LNCaP clone FGC (cell line): ENCODE data around the gene RAB30.

Source experiments
- DNase-seq: peaks from one replicate; pipeline ENCODE4 v3.0.0-alpha.2; 2011; ENCODE audit warnings: low read depth
- H3K4me3 ChIP-seq: 2 replicates; pipeline ENCODE4 v1.5.1; 2011; ENCODE audit warnings: mild to moderate bottlenecking, low read depth, low read length, control low read depth
- CTCF ChIP-seq: IDR thresholded peaks from 2 replicates; pipeline ENCODE4 v1.5.1; 2012; ENCODE audit warnings: mild to moderate bottlenecking; ENCODE audit not compliant: control insufficient read depth, insufficient read depth; ENCODE audit errors: extremely low read depth

Gene RAB30

GRCh38 chr11:83033371-83033770 is 38.3 kb downstream of the RAB30 start:
- no peak for DNase-seq
- no peak overlapping the region for H3K4me3 ChIP-seq
- TF ChIP-seq CTCF = no peak

DNA sequence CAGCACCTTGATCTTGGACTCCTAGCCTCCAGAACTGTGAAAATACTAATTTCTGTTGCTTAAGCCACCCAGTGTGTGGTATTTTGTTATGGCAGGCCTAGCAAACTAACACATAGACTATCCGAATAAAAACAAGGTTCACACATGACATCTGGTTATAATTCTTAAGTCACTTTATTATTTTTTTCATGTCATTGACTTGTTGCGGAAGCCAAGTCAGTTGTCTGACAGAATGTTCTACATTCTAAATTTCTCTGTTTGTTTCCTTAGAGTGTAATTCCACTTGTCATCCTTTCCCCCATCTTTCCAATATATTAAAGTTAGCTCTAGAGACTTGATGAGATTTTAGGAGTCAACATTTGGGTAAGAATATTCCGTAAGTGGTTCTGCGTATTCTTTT is 40.6 kb downstream of the RAB30 start:
- TF ChIP-seq CTCF = no peak
- DNase-seq = no peak
- H3K4me3 ChIP-seq = no peak overlapping the region

DNA sequence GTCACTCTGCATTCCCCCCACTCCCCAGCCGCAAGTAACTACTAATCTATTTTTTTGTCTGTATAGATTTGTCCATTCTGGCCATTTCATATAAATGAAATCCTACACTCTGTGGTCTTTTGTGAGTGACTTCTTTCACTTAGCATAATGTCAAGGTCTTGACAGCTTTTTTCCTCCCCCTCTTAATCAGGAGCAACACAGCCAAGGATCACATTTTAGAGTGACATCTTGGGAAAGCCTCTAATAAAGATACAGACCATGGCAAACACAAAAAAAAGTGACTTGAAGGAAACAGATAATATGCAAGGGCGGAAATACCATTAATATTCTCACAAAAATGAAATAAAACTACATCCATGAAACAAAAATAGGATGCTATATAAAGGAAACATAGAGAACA is 43.9 kb downstream of the RAB30 start:
- no peak for TF ChIP-seq CTCF
- H3K4me3 ChIP-seq = no peak overlapping the region
- DNase-seq = no peak

GRCh38 chr11:83027289-83027688 is 44.4 kb downstream of the RAB30 start:
- H3K4me3 ChIP-seq = no peak overlapping the region
- DNase-seq = no peak
- no peak for TF ChIP-seq CTCF

DNA sequence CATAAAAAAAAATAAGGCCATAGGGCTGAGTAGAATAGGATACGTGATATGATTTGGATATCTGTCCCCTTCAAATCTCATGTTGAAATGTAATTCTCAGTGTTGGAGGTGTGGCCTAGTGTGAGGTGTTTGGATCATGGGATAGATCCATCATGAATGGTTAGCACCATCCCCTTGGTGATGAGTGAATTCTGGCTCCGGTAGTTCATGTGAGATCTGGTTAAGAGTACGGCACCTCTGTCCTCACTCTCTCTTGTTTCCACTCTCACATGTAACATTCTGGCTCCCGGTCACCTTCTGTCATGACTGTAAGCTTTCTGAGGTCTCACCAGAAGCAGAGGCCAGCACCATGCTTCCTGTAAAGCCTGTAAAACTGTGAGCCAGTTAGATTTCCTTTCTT is 45.5 kb downstream of the RAB30 start:
- DNase-seq = no peak
- no peak overlapping the region for H3K4me3 ChIP-seq
- TF ChIP-seq CTCF = no peak

DNA sequence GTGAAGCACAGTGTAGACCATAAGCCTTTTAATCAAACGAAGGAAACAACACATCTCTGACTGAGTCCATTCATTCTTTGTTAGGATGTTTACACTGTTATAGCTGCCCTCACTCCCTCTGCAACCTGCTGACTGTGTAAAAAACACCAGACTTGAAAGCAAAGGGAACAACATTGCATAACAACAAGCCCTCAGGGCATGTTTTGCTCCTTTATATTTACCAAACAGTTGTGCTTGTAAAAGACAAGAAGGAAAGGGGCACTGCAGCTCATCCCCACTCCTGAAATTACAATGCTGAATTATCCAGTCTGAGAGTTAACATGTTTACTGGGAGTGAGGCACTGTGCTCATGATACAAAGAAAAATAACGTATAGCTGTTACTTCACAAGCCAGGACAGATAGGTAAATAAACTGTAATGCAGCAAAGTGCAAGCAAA is 46.4 kb downstream of the RAB30 start:
- TF ChIP-seq CTCF = 0 out of 2 replicates have a peak, but pooled peaks have one; percentile 3
- peak overlapping the region; percentile 20 for H3K4me3 ChIP-seq
- DNase-seq = peak; percentile 97

GRCh38 chr11:83024270-83024854 is 47.3 kb downstream of the RAB30 start:
- no peak for DNase-seq
- no peak overlapping the region for H3K4me3 ChIP-seq
- TF ChIP-seq CTCF = no peak
